Activated CD4-positive, alpha-beta T cell treated with anti-CD3 and anti-CD28 coated beads for 24 hours (primary cell): ENCODE data around the gene EME1.
"Not testable (repeated sequence)": the region's sequence is repeated elsewhere in the genome, so short reads cannot be mapped to it uniquely, and the experiment has no call there.

Experiments used
- DNase-seq, 2 donors: peaks; one replicate each; pipeline ENCODE4 v3.0.0-alpha.2; 2020; ENCODE audit warnings: low read depth in 2 of 2

The EME1 gene

GRCh38 chr17:50425682-50426471 is 52.8 kb downstream of the EME1 start, which contains the start of gene ACSF2:
ACSF2 (plus strand) TSS chr17:50426218; CDS start chr17:50426262, 44 bp downstream.
- DNase-seq, result peak; percentile 48 to 62

DNA sequence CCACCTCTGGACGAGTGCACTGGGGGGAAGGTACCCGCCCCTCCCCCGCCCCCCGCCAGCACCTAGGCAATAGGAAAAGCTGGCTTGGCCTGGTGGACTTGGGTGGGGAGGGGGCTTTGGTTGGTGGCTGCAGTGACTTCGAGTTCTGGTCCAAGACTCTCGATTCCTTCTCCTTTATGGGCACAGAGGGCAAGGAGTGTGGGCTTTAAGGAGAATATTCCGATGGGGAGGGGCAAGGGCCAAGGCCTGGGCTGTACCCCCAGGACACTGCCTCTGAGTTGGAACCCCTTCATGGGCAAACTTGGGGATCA is 53.4 kb downstream of the EME1 start:
- DNase-seq, result no peak

DNA sequence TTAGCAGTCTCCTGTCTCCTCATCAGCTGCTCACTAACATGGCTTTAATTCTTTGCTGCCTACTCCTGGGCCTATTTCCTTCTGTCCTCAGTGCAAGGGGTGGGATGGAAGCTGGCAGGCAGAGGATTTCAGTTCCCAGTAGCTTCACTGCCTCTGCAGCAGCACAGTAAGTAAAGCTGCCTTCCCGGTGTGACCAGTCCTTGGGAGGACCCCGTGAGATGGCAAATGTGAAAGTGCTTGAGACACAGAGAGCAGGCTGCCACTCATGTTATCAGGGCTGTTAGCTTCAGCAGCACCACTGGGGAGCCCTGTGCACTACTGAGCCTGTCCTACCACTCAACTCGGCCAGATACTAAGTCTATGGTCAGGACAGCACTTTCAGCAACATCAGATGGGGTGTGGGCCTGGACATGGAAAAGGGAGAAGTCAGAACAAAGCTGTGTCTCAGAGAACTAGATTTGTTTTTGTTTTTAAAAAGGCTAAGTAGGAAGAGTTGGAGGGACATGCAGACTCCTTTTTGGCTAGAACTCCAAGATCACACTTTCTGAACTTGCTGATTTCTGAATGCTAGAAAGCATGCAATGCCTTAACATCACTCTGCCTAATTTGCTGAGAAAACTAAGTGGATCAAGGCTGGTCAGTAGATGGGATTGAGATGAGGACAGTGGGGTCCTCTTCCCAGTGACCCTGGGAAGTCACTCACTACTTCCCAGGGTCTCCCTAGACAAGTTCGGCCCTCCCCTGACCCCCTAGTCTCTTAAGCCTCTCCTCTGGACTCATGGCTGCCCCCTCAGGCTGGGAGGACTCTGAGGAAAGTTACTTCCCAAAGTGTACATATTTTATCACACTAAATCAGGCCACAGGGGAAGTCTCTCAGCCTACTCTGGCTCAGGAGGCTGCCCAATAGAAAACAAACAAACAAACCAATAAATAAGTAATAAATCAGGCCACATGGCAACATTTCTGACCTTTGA is 54.1 kb downstream of the EME1 start:
- DNase-seq, result no peak

DNA sequence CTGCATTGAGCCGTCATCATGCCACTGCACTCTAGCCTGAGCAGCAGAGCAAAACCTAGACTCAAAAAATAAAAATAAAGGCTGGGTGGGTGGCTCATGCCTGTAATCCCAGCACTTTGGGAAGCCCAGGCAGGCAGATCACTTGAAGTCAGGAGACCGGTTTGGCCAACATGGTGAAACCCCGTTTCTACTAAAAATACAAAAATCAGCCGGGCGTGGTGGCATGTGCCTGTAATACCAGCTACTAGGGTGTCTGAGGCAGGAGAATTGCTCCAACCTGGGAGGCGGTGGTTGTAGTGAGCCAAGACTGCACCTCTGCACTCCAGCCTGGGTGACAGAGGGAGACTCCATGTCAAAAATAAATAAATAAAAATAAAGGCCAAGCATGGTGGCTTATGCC is 55.1 kb downstream of the EME1 start:
- not testable (repeated sequence) for DNase-seq

GRCh38 chr17:50428831-50429424 is 55.9 kb downstream of the EME1 start:
- DNase-seq, result no peak

DNA sequence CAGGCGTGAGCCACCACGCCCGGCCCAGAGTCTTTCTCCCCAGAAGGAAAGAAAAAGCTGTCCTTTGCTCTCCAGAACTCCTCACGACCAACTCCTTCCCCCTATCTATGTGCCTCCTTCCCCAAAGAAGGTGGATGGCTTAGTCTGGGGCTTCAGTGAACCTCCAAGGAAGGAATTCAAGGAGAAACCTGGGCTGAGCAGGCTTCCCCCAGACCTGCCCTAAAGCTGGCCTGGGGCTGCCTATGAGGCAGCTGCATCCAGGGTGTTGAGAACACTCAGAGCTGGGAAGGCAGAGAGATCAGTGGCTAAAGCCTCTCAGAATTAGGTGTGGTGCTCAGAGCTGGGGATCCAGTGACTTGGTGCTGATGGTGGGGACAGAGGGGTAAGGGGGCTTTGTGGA is 56.8 kb downstream of the EME1 start:
- no peak for DNase-seq
